HCT116 (cell line): Measurements from ENCODE around the gene ATXN1. TPM values are rescaled to one million over a fixed set of nuclear protein-coding genes. Genes with fewer than 3 reads are reported as not detected.

Experiments used
- ATAC-seq: fragments of 200-7000 bp; cut with Tn5 transposase; 2 replicates; pipeline ENCODE4 v1.9.1; 2020; ENCODE audit warnings: mild to moderate bottlenecking, moderate library complexity
- BruUV-seq: library from RNA; stranded (reverse); fragments of 400-500 nt; replicated peaks from 2 replicates; lab custom pipeline; 2021; lab: Mats Ljungman, UMichigan
- CTCF ChIA-PET: fragments of 300-600 bp; sonication (Branson Sonifier 250); formaldehyde crosslinking; loops from one replicate; lab custom pipeline; 2021; ENCODE audit warnings: antibody characterized with exemption; lab: Charles Lee
- POLR2A ChIA-PET: fragments of 300-600, 350-600 bp; sonication (Branson Sonifier 250); formaldehyde crosslinking; loops from one replicate; lab custom pipeline; 2021; ENCODE audit warnings: antibody characterized with exemption; lab: Charles Lee
- RAD21 ChIA-PET, 2 experiments: fragments of 300-600 bp; sonication (Branson Sonifier 250); formaldehyde crosslinking; loops; one replicate each; lab custom pipeline; 2023; ENCODE audit warnings: low total read pairs in 2 of 2; ENCODE audit not compliant: uncharacterized antibody in 2 of 2, unreplicated experiment in 2 of 2, low non-redundant PET in 1 of 2; lab: Charles Lee
- DNase-seq: peaks from one replicate; pipeline ENCODE4 v3.0.0-alpha.2; 2010; ENCODE audit warnings: low read depth, low spot score
- H2AFZ ChIP-seq: fragments of 200-600 bp; shearing (Covaris generic), sonication (generic); 2 replicates; pipeline ENCODE4 v1.6.1; 2017; ENCODE audit warnings: low read depth, mixed run types, mixed read lengths, antibody characterized with exemption, low read length; ENCODE audit not compliant: poor library complexity, severe bottlenecking
- H3K27ac ChIP-seq: 2 replicates; pipeline ENCODE4 v1.5.1; 2012; ENCODE audit warnings: low read depth, low read length
- H3K27me3 ChIP-seq: fragments of 200-600 bp; sonication (generic); 2 replicates; pipeline ENCODE4 v1.6.1; 2016; ENCODE audit warnings: mixed run types, low read length, mixed read lengths; ENCODE audit not compliant: insufficient read depth
- H3K36me3 ChIP-seq, 2 experiments: fragments of 200-500 bp in 1 of 2; fragments of 200-600 bp in 1 of 2; sonication (Bioruptor generic) in 1 of 2; sonication (generic) in 1 of 2; 2 replicates each; pipeline versions ENCODE4 v1.5.1 to v1.6.1; 2014 to 2016; ENCODE audit warnings: low read length in 2 of 2, inconsistent platforms in 1 of 2, mixed read lengths in 1 of 2, mixed run types in 1 of 2; ENCODE audit not compliant: insufficient read depth in 2 of 2, control insufficient read depth in 1 of 2
- H3K4me1 ChIP-seq, 2 experiments: fragments of 200-600 bp in 1 of 2; sonication (generic) in 1 of 2; 2 replicates each; pipeline versions ENCODE4 v1.5.1 to v1.6.1; 2012 to 2017; ENCODE audit warnings: low read length in 2 of 2, inconsistent platforms in 1 of 2, mild to moderate bottlenecking in 1 of 2, mixed read lengths in 1 of 2, mixed run types in 1 of 2, moderate library complexity in 1 of 2; ENCODE audit not compliant: insufficient read depth in 2 of 2, control insufficient read depth in 1 of 2
- H3K4me2 ChIP-seq: fragments of 200-600 bp; sonication (generic); 2 replicates; pipeline ENCODE4 v1.6.1; 2017; ENCODE audit warnings: mixed run types, low read length, mixed read lengths
- H3K4me3 ChIP-seq, 2 experiments: fragments of 200-600 bp in 1 of 2; sonication (generic) in 1 of 2; replicated peaks in 1 of 2; 2 replicates each; pipeline ENCODE4 v1.5.1; 2011 to 2016; ENCODE audit warnings: low read length in 2 of 2, control low read depth in 1 of 2, low read depth in 1 of 2, mild to moderate bottlenecking in 1 of 2, mixed read lengths in 1 of 2, mixed run types in 1 of 2
- H3K79me2 ChIP-seq: fragments of 200-600 bp; sonication (generic); 2 replicates; pipeline ENCODE4 v1.6.1; 2017; ENCODE audit warnings: mild to moderate bottlenecking, mixed run types, low read length, moderate library complexity, mixed read lengths; ENCODE audit not compliant: insufficient read depth
- H3K9ac ChIP-seq: fragments of 200-600 bp; sonication (generic); 2 replicates; pipeline ENCODE4 v1.6.1; 2016; ENCODE audit warnings: low read length, mixed read lengths
- H3K9me2 ChIP-seq: fragments of 200-600 bp; sonication (generic), shearing (Covaris generic); 2 replicates; pipeline ENCODE4 v1.6.1; 2017; ENCODE audit warnings: mixed run types, mild to moderate bottlenecking, moderate library complexity; ENCODE audit not compliant: insufficient read depth
- H3K9me3 ChIP-seq, 2 experiments: fragments of 200-500 bp in 1 of 2; fragments of 200-600 bp in 1 of 2; sonication (Bioruptor generic) in 1 of 2; sonication (generic) in 1 of 2; 2 replicates each; pipeline ENCODE4 v1.6.1; 2014 to 2017; ENCODE audit warnings: low read length in 2 of 2, mixed read lengths in 2 of 2, inconsistent platforms in 1 of 2, low read depth in 1 of 2, mild to moderate bottlenecking in 1 of 2, mixed run types in 1 of 2, moderate library complexity in 1 of 2; ENCODE audit not compliant: control insufficient read depth in 1 of 2, insufficient read depth in 1 of 2
- H4K20me1 ChIP-seq: fragments of 200-600 bp; sonication (generic), shearing (Covaris generic); 2 replicates; pipeline ENCODE4 v1.6.1; 2017; ENCODE audit warnings: mixed run types, mild to moderate bottlenecking, moderate library complexity; ENCODE audit not compliant: insufficient read depth
- CEBPB ChIP-seq: IDR thresholded peaks from 2 replicates; pipeline ENCODE4 v1.6.1; 2012; ENCODE audit warnings: low read depth
- EZH2 ChIP-seq: fragments of 200-600 bp; sonication (generic); IDR thresholded peaks from 2 replicates; pipeline ENCODE4 v1.6.1; 2017; ENCODE audit warnings: antibody characterized with exemption, mixed run types
- JUND ChIP-seq: IDR thresholded peaks from 2 replicates; pipeline ENCODE4 v1.6.1; 2012
- POLR2A ChIP-seq: IDR thresholded peaks from 2 replicates; pipeline ENCODE4 v1.7.0; 2011; ENCODE audit warnings: borderline replicate concordance; ENCODE audit not compliant: insufficient read depth, insufficient read length; ENCODE audit errors: extremely low read depth
- RAD21 ChIP-seq: IDR thresholded peaks from 2 replicates; pipeline ENCODE4 v1.6.1; 2012; ENCODE audit warnings: low read depth, mild to moderate bottlenecking
- SIN3A ChIP-seq: IDR thresholded peaks from 2 replicates; pipeline ENCODE4 v1.6.1; 2012; ENCODE audit warnings: low read depth
- SP1 ChIP-seq: IDR thresholded peaks from 2 replicates; pipeline ENCODE4 v1.6.1; 2012; ENCODE audit warnings: low read depth
- TCF7L2 ChIP-seq: IDR thresholded peaks from 2 replicates; pipeline ENCODE4 v1.7.0; 2011; ENCODE audit warnings: borderline replicate concordance, inconsistent platforms; ENCODE audit not compliant: insufficient read depth, insufficient read length; ENCODE audit errors: extremely low read depth
- intact Hi-C: fragments of 100-400 bp; cut with micrococcal nuclease; formaldehyde crosslinking; loops from 2 replicates; pipeline ENCODE4 v1.10.0; 2022
- total RNA-seq: library from RNA; stranded (reverse); gene quantifications from one replicate; pipeline ENCODE4 v1.2.1, GENCODE V29; 2021; ENCODE audit not compliant: unreplicated experiment
- TF ChIP-seq, protein P1 (sequence below): IDR thresholded peaks from 2 replicates; pipeline ENCODE4 v1.6.1; 2011; ENCODE audit warnings: mild to moderate bottlenecking, low read length, moderate library complexity; ENCODE audit not compliant: insufficient replicate concordance; ENCODE audit errors: extremely low read depth
- TF ChIP-seq, protein P2 (sequence below): IDR thresholded peaks from 2 replicates; pipeline ENCODE4 v1.6.1; 2012

Gene ATXN1
- total RNA-seq, 1 experiment from 2014 or later = 21.0 TPM

DNA sequence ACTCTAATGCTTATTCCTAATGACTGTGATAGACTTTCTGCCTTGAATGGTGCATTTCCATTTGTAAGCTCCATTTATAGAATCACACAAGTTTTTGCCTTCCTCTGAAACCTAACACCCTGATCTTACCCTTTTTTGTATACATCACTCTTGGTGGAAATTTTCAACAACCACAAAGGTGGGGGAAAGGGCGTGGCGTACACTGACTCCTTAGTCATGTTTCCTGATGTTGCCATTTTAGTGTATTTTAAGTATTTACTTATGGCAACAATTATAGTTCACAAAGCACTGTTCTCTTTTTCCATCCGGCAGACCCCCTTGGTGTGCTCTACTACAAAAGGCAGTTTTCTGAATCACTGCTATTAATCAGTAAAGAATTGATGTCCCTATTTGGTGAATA is 92.0 kb downstream of the ATXN1 start (continued):
- TF ChIP-seq, protein P1, sequence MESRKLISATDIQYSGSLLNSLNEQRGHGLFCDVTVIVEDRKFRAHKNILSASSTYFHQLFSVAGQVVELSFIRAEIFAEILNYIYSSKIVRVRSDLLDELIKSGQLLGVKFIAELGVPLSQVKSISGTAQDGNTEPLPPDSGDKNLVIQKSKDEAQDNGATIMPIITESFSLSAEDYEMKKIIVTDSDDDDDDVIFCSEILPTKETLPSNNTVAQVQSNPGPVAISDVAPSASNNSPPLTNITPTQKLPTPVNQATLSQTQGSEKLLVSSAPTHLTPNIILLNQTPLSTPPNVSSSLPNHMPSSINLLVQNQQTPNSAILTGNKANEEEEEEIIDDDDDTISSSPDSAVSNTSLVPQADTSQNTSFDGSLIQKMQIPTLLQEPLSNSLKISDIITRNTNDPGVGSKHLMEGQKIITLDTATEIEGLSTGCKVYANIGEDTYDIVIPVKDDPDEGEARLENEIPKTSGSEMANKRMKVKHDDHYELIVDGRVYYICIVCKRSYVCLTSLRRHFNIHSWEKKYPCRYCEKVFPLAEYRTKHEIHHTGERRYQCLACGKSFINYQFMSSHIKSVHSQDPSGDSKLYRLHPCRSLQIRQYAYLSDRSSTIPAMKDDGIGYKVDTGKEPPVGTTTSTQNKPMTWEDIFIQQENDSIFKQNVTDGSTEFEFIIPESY = no peak

DNA sequence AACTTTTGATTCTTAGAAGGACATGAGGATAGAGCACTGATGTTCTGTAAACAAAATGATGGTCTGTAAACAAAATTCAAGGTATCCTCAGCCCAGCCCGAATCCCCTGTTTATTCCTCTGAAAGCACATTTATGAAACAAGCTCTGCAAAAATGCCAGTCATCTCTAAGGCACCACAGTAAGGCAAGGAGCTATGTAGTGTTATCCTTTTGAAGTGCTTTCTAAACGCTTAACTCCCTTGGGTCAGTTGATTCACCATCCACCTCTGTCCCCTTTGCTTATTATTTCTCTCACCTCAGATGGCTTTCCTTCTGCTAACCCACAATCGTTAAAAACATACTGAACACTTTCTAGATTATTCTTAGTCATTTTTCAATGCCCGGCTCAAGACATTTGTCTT is 93.8 kb downstream of the ATXN1 start:
- Histone ChIP-seq H3K79me2 (no peaks in the 10 kb centered on the region), H3K4me1 (peaks cover 20 to 29% of the 10 kb centered on the region in 2 experiments), H3K9ac (no peak overlapping the region), H3K9me2 (no peaks in the 10 kb centered on the region), H2AFZ (no peak overlapping the region), H3K4me2 (no peak overlapping the region), H3K36me3 (no peaks in the 10 kb centered on the region), H3K4me3 (no peak overlapping the region), H3K27me3 (no peaks in the 10 kb centered on the region), H3K9me3 (no peaks in the 10 kb centered on the region), H3K27ac (no peak overlapping the region)
- POLR2A ChIA-PET = no interaction called here
- no peak for DNase-seq
- BruUV-seq = no TSS peak
- no peak for TF ChIP-seq SIN3A
- TF ChIP-seq SP1 = no peak
- no peak for TF ChIP-seq RAD21
- TF ChIP-seq TCF7L2 = no peak
- no peak for TF ChIP-seq POLR2A
- TF ChIP-seq CEBPB = no peak
- no peak for TF ChIP-seq EZH2
- TF ChIP-seq, protein P1 = no peak
- no peak for TF ChIP-seq JUND
- TF ChIP-seq, protein P2, sequence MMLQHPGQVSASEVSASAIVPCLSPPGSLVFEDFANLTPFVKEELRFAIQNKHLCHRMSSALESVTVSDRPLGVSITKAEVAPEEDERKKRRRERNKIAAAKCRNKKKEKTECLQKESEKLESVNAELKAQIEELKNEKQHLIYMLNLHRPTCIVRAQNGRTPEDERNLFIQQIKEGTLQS = no peak
- TF ChIP-seq, all 23 proteins: peak for 0
- ChIA-PET CTCF (no interaction called here), RAD21 (no interaction called here)
- ATAC-seq = no peak
- H4K20me1 ChIP-seq = no peaks in the 10 kb centered on the region
- intact Hi-C loops = no loop called here
